Hepatocyte (in vitro differentiated cells): ENCODE results near the gene NFE2.

ENCODE experiments used
- CTCF ChIP-seq: fragments of 200-600 bp; sonication (generic); IDR thresholded peaks from 2 replicates; pipeline ENCODE4 v1.5.1; 2016; ENCODE audit warnings: antibody characterized with exemption, mild to moderate bottlenecking; ENCODE audit not compliant: poor library complexity
- EZH2 ChIP-seq: fragments of 200-600 bp; sonication (generic); IDR thresholded peaks from 2 replicates; pipeline ENCODE4 v1.6.1; 2016; ENCODE audit warnings: antibody characterized with exemption, mild to moderate bottlenecking, borderline replicate concordance

- TF ChIP-seq EZH2, result no peak
- no peak for TF ChIP-seq CTCF
Measured at GRCh38 chr12:54328595-54329337, 28.0 kb upstream of the NFE2 start.
